Loucy (cell line): ENCODE results near the gene GTPBP1.

Source experiments
- H2AFZ ChIP-seq: fragments of 200-600 bp; sonication (generic); 2 replicates; pipeline ENCODE4 v1.6.0; 2016; ENCODE audit warnings: antibody characterized with exemption, mild to moderate bottlenecking, low read length, moderate library complexity
- H3F3A ChIP-seq: fragments of 200-600 bp; 2 replicates; pipeline ENCODE4 v1.6.0; 2016; ENCODE audit warnings: antibody characterized with exemption, low read depth, mild to moderate bottlenecking
- H3K27me3 ChIP-seq: fragments of 200-600 bp; sonication (generic); 2 replicates; pipeline ENCODE4 v1.6.1; 2014; ENCODE audit warnings: low read length, mild to moderate bottlenecking; ENCODE audit not compliant: insufficient read depth, poor library complexity, severe bottlenecking
- H3K36me3 ChIP-seq: fragments of 200-600 bp; sonication (generic); 2 replicates; pipeline ENCODE4 v1.6.1; 2016; ENCODE audit warnings: low read length; ENCODE audit not compliant: insufficient read depth
- H3K4me1 ChIP-seq: fragments of 200-600 bp; sonication (generic); 2 replicates; pipeline ENCODE4 v1.5.1; 2014; ENCODE audit warnings: low read length, mild to moderate bottlenecking; ENCODE audit not compliant: insufficient read depth, poor library complexity, severe bottlenecking
- H3K4me2 ChIP-seq: fragments of 200-600 bp; sonication (generic); 2 replicates; pipeline ENCODE4 v1.6.0; 2014; ENCODE audit warnings: antibody characterized with exemption, low read length, low read depth, mild to moderate bottlenecking; ENCODE audit not compliant: poor library complexity, severe bottlenecking
- H3K4me3 ChIP-seq: fragments of 200-600 bp; sonication (generic); 2 replicates; pipeline ENCODE4 v1.5.1; 2014; ENCODE audit warnings: low read length, mild to moderate bottlenecking, mixed read lengths; ENCODE audit not compliant: poor library complexity, severe bottlenecking
- H3K79me2 ChIP-seq: fragments of 200-600 bp; sonication (generic); 2 replicates; pipeline ENCODE4 v1.6.1; 2014; ENCODE audit warnings: low read length; ENCODE audit not compliant: insufficient read depth
- H3K9ac ChIP-seq: fragments of 200-600 bp; sonication (generic); 2 replicates; pipeline ENCODE4 v1.6.0; 2014; ENCODE audit warnings: mild to moderate bottlenecking, low read depth, low read length, moderate library complexity; ENCODE audit not compliant: poor library complexity, severe bottlenecking
- H3K9me2 ChIP-seq: fragments of 200-600 bp; sonication (generic); replicated peaks from 2 replicates; pipeline ENCODE4 v1.6.1; 2016; ENCODE audit warnings: low read depth, low read length, mixed read lengths
- H3K9me3 ChIP-seq: fragments of 200-600 bp; sonication (generic); 2 replicates; pipeline ENCODE4 v1.6.1; 2014; ENCODE audit warnings: mild to moderate bottlenecking, antibody characterized with exemption, low read length, low read depth; ENCODE audit not compliant: insufficient read depth
- H4K20me1 ChIP-seq: fragments of 200-600 bp; sonication (generic); 2 replicates; pipeline ENCODE4 v1.6.0; 2014; ENCODE audit warnings: antibody characterized with exemption, low read length, mild to moderate bottlenecking; ENCODE audit not compliant: insufficient read depth, poor library complexity, severe bottlenecking
- EZH2phosphoT487 ChIP-seq: fragments of 200-600 bp; IDR thresholded peaks from 2 replicates; pipeline ENCODE4 v1.6.1; 2018; ENCODE audit warnings: antibody characterized with exemption, mild to moderate bottlenecking, moderate library complexity, borderline replicate concordance
- TF ChIP-seq, protein P1 (sequence below): fragments of 200-600 bp; sonication (generic); conservative IDR thresholded peaks from 2 replicates; pipeline ENCODE4 v1.5.1; 2014; ENCODE audit warnings: mild to moderate bottlenecking, antibody characterized with exemption, low read length

GTPBP1 gene

DNA sequence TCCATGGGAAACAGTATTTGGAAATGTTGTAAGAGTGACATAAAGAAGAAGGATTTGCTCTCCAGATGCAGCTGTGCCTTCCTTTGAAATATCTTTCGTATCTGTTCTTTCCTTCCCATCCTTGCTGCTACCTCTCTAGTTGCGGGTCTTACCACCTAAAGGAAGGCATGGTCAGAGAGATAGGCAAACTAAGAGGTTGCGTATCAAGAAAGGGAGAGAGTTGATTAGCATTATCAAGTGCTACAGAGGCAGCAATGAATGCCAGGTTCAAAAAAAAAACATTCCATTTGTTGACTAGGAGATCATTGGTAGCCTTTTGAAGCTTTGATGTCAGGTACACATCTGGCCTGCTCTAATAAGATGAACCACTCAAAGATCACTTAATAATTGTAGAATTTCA, 4.6 kb downstream of the GTPBP1 start:
- H3F3A ChIP-seq = no peaks in the 10 kb centered on the region
- H3K4me1 ChIP-seq = peaks cover 74% of the 10 kb centered on the region
- no peaks in the 10 kb centered on the region for H3K9me3 ChIP-seq
- H3K9ac ChIP-seq = no peak overlapping the region
- no peaks in the 10 kb centered on the region for H3K9me2 ChIP-seq
- no peak for TF ChIP-seq EZH2phosphoT487
- peaks cover 94% of the 10 kb centered on the region for H3K79me2 ChIP-seq
- no peak overlapping the region for H2AFZ ChIP-seq
- H3K36me3 ChIP-seq = peaks cover 5% of the 10 kb centered on the region; the same call in 1 of the 2 replicates
- H3K4me3 ChIP-seq = peak overlapping the region; percentile 89
- peaks cover 83% of the 10 kb centered on the region for H4K20me1 ChIP-seq
- H3K4me2 ChIP-seq = peak overlapping the region; percentile 96
- H3K27me3 ChIP-seq = no peaks in the 10 kb centered on the region

DNA sequence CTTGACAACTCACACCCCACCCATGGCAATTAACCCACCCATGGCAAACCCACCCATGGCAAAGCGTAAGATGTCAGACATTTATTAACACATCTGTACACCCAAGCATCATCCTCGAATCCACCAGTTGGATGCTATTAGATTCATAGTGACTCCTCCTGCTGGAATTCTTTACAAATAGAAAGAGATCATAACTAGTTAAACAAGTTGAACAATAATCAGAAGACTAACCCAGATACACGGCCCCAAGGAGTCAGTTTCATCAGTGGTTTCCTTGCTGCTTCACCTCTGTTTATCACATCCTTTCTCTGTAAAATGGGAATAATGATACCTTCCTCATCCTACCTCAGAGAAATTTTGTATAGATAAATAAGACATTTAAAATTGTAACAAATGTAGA, 5.1 kb downstream of the GTPBP1 start:
- H3K27me3 ChIP-seq = no peaks in the 10 kb centered on the region
- peak overlapping the region; percentile 96 for H3K4me2 ChIP-seq
- TF ChIP-seq, protein P1, sequence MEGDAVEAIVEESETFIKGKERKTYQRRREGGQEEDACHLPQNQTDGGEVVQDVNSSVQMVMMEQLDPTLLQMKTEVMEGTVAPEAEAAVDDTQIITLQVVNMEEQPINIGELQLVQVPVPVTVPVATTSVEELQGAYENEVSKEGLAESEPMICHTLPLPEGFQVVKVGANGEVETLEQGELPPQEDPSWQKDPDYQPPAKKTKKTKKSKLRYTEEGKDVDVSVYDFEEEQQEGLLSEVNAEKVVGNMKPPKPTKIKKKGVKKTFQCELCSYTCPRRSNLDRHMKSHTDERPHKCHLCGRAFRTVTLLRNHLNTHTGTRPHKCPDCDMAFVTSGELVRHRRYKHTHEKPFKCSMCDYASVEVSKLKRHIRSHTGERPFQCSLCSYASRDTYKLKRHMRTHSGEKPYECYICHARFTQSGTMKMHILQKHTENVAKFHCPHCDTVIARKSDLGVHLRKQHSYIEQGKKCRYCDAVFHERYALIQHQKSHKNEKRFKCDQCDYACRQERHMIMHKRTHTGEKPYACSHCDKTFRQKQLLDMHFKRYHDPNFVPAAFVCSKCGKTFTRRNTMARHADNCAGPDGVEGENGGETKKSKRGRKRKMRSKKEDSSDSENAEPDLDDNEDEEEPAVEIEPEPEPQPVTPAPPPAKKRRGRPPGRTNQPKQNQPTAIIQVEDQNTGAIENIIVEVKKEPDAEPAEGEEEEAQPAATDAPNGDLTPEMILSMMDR = no peak
- no peak for TF ChIP-seq EZH2phosphoT487
- no peak overlapping the region for H3K4me3 ChIP-seq
- peaks cover 88% of the 10 kb centered on the region for H4K20me1 ChIP-seq
- no peaks in the 10 kb centered on the region for H3F3A ChIP-seq
- H3K9ac ChIP-seq = no peak overlapping the region
- H2AFZ ChIP-seq = no peak overlapping the region
- peaks cover 10% of the 10 kb centered on the region; the same call in 1 of the 2 replicates for H3K36me3 ChIP-seq
- H3K4me1 ChIP-seq = peaks cover 74% of the 10 kb centered on the region
- no peaks in the 10 kb centered on the region for H3K9me3 ChIP-seq
- H3K9me2 ChIP-seq = no peaks in the 10 kb centered on the region
- H3K79me2 ChIP-seq = peaks cover 100% of the 10 kb centered on the region

DNA sequence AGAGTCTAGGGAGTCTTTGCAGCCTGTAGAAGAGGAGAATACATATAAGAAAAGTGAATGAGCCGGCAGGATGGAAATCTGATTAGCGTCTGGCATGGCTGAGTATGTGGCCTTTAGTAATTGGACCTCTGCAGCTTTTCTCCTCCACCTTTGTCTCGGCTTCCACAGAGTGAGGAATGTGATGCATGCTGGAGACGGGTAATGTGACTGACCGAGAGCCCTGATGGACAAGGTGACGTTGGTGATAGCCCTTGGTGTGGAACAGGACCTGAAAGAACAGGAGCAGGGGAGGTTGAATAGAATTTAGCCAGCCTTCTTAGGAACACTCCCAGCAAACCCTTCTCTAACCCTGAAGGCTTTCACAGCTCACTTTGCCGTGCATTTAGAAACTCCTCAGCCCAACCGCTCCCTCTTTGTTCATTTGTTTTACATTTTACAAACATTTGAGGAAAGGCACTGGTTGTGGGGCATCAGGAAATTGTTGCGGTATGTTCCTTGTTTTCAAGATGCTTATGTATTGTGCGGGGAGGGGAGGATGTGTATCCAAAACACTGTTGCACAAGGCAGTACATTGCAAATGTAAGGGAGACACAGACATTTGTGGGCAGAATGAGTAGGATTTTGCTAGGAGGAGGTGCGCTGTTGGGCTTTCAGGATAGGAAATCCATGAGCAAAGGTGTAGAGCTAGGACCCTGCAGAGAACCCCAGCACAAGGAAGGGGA, 6.9 kb downstream of the GTPBP1 start:
- Histone ChIP-seq H3K9me2 (no peaks in the 10 kb centered on the region), H3K27me3 (no peaks in the 10 kb centered on the region), H4K20me1 (peaks cover 73% of the 10 kb centered on the region), H3K79me2 (peaks cover 88% of the 10 kb centered on the region), H3K4me2 (peak overlapping the region; percentile 39), H3K4me3 (no peak overlapping the region), H2AFZ (no peak overlapping the region), H3K9me3 (no peaks in the 10 kb centered on the region), H3K4me1 (peaks cover 62% of the 10 kb centered on the region), H3K36me3 (peaks cover 28% of the 10 kb centered on the region; the same call in 1 of the 2 replicates), H3F3A (no peaks in the 10 kb centered on the region), H3K9ac (peak overlapping the region; percentile 15)
- no peak for TF ChIP-seq EZH2phosphoT487
- TF ChIP-seq, protein P1 = no peak
